HG03558 (cell line): Measurements from ENCODE around the gene CARD10.
"Not testable (repeated sequence)": the region's sequence is repeated elsewhere in the genome, so short reads cannot be mapped to it uniquely, and the experiment has no call there.

ENCODE experiments used
- ATAC-seq: cut with Tn5 transposase; IDR thresholded peaks from one replicate; pipeline ENCODE4 v1.9.1; 2021; ENCODE audit warnings: moderate number of reproducible peaks; ENCODE audit not compliant: unreplicated experiment; ENCODE audit errors: extremely low read depth

CARD10 gene

GRCh38 chr22:37557321-37558001 is 38.2 kb upstream of the CARD10 start:
- no peak for ATAC-seq

DNA sequence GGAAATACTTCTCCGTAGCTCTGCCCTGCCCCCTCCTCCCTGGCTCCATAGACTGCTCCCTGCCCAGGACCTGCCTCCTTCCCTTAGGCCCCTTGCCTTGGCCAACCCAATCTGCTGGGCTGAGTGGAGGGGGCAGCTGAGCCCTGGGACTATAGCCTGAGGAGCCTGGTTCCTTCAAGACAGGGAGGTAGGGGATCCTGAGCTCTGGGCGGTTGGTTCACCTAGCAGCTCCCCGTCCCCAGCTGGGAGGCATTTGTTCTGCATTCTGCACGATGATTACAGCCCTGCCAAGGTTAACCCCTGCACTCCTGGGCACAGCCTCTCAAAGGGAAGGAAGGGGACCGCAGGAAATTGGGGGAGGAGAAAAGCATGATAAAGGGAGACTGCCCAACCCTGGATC is 37.5 kb upstream of the CARD10 start:
- ATAC-seq = no peak

DNA sequence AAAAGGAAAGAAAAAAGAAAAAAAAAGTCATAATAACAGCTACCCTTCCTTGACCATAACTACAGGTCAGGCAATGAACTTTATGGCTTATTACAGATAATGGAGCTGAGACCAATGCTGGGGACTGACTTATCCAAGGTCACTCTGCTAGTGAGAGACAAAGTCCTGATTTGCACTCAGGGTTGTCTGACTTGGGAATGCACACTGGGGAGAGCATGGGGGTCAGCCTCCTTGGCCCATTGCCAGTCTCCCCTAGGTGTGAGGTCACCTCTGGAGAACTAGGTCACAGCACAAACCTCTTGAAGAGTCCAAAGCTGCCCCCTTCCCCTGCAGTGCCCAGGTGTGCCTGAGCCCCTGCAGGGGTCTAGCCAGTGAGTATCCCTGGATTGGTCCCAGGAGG is 35.8 kb upstream of the CARD10 start:
- ATAC-seq = no peak

DNA sequence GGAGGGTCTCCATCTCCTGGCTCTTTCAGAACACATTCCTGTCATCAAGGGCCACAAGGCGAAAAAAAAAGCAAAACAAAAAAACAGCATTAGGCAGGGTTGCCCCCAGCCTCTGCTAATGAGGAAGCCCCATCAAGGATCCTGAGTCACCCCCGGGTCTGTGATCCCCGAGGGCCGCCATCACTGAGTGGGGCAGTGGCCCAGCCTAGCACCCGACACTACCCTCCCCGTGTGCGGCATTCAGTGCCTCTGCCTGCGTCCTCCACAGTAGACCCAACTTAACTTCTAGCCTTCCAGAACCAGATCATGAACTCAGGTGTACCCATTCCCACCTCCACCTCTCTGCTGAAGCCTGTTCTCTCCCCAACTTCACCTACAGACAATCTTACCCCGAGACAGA is 34.5 kb upstream of the CARD10 start:
- ATAC-seq = no peak

DNA sequence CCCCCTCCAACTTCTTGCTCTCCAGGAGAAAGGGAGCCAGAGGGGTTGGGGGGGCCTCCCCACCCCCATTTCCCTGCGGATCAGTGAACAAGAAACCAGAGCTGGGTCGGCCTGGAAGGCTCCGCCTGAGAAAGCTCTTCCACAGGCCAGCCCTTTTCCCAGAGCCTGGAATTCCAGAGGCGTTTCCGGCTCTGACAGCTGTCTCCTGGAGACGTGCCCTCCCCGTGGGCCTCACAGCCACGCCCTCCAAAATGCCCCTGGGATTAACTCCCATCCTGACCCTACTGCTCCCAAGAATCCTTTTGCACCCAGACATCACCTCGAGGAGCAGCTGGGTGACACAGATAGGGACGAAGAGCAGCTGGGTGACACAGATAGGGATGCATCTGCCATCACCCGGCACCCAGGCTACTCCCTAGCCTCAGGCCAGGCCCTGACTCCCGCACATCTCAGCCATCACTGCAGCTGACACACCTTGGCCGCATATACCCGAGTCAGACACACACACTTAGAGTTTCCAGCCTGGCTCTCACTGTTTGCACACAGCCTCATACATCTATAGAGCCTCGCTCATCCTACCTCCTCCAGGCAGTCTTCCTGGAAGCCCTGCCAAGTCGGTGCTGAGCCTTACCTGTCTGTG is 33.4 kb upstream of the CARD10 start:
- no peak for ATAC-seq

DNA sequence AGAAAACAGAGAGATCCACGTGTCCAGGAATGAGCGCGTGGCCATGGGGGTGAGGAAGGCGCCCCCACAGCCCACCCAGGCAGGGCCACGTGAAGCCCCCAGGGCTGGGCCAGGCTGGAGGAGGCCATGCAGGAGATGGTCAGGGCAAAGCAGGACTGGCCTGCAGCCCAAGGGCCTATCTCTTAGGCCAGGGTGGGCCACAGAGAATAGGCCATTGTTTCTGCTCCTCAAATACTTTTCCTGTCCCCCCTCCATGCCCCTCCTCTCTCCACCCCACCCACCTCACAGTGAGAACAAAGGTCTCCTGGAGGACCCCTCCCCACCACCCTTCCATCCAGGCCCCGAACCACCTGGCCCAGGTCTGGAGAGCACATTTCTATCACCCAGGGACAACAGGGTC is 32.8 kb upstream of the CARD10 start:
- no peak for ATAC-seq

DNA sequence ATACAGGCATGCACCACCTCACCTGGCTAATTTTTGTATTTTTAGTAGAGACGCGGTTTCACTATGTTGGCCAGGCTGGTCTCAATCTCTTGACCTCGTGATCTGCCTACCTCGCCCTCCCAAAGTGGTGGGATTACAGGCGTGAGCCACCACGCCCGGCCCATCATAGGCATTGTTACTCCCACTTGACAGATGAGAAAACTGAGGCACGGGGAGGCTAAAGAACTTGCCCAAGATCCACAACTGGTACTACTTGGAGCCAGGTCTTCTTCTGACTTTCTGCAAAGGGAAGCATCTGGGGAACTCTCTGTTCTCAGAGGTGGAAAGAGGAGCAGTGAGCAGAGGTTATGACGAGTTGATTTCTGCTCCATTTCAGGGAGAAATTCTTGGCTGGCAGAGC is 31.7 kb upstream of the CARD10 start:
- not testable (repeated sequence) for ATAC-seq

- ATAC-seq = no peak
Measured at GRCh38 chr22:37549704-37550059, 30.5 kb upstream of the CARD10 start.

GRCh38 chr22:37547251-37547741 is 28.1 kb upstream of the CARD10 start:
- no peak for ATAC-seq

DNA sequence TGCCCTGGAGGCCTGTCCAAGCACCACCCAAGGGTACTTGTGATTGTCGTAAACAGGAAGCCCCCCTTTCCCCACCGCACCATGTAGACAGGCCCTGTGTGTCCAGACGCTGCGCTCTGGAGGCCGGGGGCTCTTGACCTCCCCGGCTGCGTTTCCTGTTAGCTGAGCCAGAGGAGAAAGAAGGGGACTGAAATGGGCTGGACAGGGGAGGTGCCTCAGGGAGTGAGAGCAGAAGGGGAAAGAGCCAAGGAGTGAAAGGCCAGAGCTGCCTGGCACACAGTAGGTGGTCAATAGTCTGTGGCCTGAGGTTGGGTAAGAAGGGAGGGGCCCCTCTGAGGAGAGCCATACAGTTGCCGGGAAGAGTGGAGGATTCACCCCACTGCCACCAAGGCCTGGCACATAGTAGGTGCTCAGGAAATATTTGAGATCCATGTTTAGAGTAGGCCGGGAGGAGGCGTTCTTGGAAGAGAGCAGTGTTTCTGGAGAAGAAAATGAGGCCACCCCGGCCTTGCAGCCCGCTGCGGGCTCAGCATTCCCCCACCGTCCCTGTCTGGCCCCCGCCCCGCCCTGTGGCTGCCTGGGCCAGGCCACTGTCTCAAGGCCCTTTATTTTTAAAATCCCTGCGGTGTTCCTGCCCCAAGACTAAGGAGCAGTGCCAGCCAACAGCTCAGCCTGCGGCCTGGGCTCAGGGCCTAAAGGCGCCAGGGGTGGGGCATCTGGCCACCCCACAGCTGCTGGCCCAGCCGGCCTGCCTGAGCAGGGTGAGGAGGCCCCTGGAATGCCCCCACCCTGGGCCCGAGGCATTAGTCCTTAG is 27.4 kb upstream of the CARD10 start:
- ATAC-seq = no peak

DNA sequence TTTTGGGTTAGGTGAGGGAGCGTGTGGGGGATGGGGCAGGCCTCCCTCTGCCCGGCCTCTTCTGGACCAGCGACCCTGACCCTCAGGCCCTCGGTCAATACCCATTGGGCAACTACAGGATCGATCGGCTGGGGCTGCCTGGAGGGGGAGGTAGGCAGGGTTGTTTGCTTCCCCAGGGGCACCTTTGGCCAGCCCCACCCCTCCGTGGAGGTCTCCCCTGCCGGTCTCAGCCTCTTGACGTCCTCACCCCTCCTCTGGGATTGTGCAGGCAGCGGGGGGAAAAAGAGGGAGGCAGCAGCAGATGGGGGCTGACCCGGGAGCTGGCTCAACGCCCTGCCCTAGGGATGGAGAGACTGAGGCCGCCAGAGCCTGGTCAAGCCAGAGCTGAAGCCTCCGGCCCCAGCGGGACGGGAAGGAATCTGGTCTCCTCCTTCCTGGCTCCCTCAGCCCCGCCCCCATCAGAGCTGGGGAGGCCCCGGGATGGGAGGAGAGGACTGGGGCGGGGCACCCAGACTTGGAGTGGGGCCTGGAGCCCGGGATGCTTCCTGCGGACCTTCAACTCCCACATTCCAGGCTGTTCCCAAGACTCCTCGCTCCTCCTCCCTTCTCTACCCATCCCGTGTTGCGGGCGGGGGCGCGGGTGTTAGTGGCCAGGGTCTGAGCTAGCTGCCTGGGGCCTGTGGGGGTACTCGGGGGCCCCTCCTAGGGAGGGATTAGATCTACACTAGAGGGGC is 26.7 kb upstream of the CARD10 start:
- no peak for ATAC-seq

- ATAC-seq = no peak
Measured at GRCh38 chr22:37544955-37545702, 25.9 kb upstream of the CARD10 start.

DNA sequence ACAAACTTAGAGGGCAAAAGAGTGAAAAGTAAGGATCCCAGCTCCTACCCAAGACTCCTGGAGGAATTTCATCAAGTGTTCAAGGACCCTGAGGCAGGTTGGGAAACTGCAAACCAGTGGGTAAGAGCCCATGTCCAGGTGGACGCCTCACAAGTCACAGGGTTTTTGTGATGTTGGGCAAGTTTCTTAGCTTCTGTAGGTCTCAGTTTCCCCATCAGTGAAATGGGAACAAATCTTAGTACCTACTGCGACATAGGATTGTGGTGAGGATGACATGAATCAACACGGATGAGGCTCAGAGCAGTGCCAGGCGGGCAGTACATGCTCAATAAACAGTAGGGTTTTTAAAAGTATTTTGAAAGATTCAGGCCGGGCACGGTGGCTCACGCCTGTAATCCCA is 23.7 kb upstream of the CARD10 start:
- no peak for ATAC-seq

- ATAC-seq = not testable (repeated sequence)
Measured at GRCh38 chr22:37542416-37542815, 23.2 kb upstream of the CARD10 start.

DNA sequence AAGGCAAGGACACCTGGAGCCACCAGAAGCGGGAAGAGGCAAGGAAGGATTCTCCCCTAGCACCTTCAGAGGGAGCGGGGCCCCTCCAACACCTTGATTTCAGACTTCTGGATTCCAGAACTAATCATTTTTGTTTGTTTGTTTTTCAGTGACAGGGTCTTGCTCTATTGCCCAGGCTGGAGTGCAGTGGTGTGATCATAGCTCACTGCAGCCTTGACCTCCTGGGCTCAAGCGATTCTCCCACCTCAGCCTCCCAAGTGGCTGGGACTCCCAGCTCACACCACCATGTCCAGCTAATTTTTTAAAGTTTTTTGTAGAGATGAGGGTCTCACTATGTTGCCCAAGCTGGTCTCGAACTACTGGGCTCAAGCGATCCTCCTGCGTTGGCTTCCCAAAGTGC is 20.6 kb upstream of the CARD10 start:
- not testable (repeated sequence) for ATAC-seq

- no peak for ATAC-seq
Measured at GRCh38 chr22:37538590-37539357, 19.6 kb upstream of the CARD10 start.

DNA sequence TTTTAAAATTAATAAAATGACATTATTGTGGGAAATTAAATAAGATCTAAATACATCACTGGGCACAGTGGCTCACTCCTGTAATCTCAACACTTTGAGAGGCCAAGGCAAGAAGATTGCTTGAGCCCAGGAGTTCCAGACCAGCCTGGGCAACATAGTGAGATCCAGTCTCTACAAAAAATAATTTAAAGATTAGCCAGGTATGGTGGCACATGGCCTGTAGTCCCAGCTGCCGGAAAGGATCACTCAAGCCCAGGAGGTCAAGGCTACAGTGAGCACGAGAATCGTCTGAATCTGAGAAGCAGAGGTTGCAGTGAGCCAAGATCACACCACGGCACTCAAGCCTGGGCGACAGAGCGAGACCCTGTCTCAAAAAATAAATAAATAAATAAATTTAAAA is 15.9 kb upstream of the CARD10 start:
- no peak for ATAC-seq

DNA sequence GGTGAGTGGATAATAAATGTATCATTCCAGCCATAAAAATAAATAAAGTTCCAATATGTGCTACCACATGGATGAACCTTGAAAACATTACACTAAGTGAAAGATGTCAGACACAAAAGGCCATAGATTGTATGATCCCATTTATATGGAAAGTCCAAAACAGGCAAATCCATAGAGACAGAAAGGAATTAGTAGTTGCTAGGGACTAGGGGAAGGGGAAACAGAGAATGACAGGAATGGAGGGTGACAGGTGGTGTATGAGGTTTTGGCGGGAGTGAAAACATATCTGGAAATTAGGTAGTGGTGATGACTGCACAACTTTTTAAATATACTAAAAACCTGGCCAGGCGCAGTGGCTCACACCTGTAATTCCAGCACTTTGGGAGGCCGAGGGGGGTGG is 15.2 kb upstream of the CARD10 start:
- ATAC-seq = no peak

- no peak for ATAC-seq
Measured at GRCh38 chr22:37533995-37534394, 14.8 kb upstream of the CARD10 start.
